DOHH2 (cell line): Measurements from ENCODE around the gene ZNF521.

ENCODE experiments used
- H3F3A ChIP-seq: fragments of 200-600 bp; sonication (generic), shearing (Covaris generic); 2 replicates; pipeline ENCODE4 v1.6.0; 2016; ENCODE audit warnings: antibody characterized with exemption, mild to moderate bottlenecking; ENCODE audit not compliant: control insufficient read depth, insufficient read depth
- H3K27ac ChIP-seq: fragments of 200-600 bp; sonication (generic); 2 replicates; pipeline ENCODE4 v1.5.1; 2014; ENCODE audit warnings: low read depth, mild to moderate bottlenecking, low read length, moderate library complexity
- H3K27me3 ChIP-seq: fragments of 200-600 bp; sonication (generic); 2 replicates; pipeline ENCODE4 v1.6.1; 2014; ENCODE audit warnings: mild to moderate bottlenecking, low read length, mixed read lengths; ENCODE audit not compliant: control insufficient read depth
- H3K36me3 ChIP-seq: fragments of 200-600 bp; sonication (generic); 2 replicates; pipeline ENCODE4 v1.6.1; 2014; ENCODE audit warnings: mild to moderate bottlenecking, low read length, moderate library complexity, mixed read lengths; ENCODE audit not compliant: control insufficient read depth
- H3K4me1 ChIP-seq: fragments of 200-600 bp; sonication (generic); 2 replicates; pipeline ENCODE4 v1.6.1; 2014; ENCODE audit warnings: mild to moderate bottlenecking, low read length, mixed read lengths; ENCODE audit not compliant: control insufficient read depth
- H3K4me2 ChIP-seq: fragments of 200-600 bp; sonication (generic); 2 replicates; pipeline ENCODE4 v1.6.0; 2014; ENCODE audit warnings: mild to moderate bottlenecking, low read length, moderate library complexity
- H3K4me3 ChIP-seq: fragments of 200-600 bp; sonication (generic); 2 replicates; pipeline ENCODE4 v1.5.1; 2014; ENCODE audit warnings: mild to moderate bottlenecking, low read length, mixed read lengths
- H3K79me2 ChIP-seq: fragments of 200-600 bp; sonication (generic); 2 replicates; pipeline ENCODE4 v1.6.1; 2014; ENCODE audit warnings: mild to moderate bottlenecking, low read length, mixed read lengths; ENCODE audit not compliant: control insufficient read depth
- H3K9me2 ChIP-seq: fragments of 200-600 bp; sonication (generic); replicated peaks from 2 replicates; pipeline ENCODE4 v1.6.1; 2014; ENCODE audit warnings: mild to moderate bottlenecking, low read length, mixed read lengths; ENCODE audit not compliant: control insufficient read depth
- H3K9me3 ChIP-seq: fragments of 200-600 bp; sonication (generic); 2 replicates; pipeline ENCODE4 v1.6.1; 2014; ENCODE audit warnings: antibody characterized with exemption, low read length, mixed read lengths; ENCODE audit not compliant: control insufficient read depth, insufficient read depth
- H4K20me1 ChIP-seq: fragments of 200-600 bp; sonication (generic); 2 replicates; pipeline ENCODE4 v1.6.0; 2014; ENCODE audit warnings: low read depth, mild to moderate bottlenecking, antibody characterized with exemption, low read length, moderate library complexity; ENCODE audit not compliant: control insufficient read depth, insufficient read depth
- EZH2phosphoT487 ChIP-seq: fragments of 200-600 bp; sonication (generic); IDR thresholded peaks from 2 replicates; pipeline ENCODE4 v1.6.1; 2017; ENCODE audit warnings: borderline replicate concordance, mild to moderate bottlenecking, antibody characterized with exemption, low read length, moderate library complexity, mixed read lengths
- TF ChIP-seq, protein P1 (sequence below): fragments of 200-600 bp; sonication (generic); IDR thresholded peaks from one replicate; pipeline ENCODE4 v1.5.1; 2014; ENCODE audit warnings: antibody characterized with exemption, mild to moderate bottlenecking, low read depth, low read length; ENCODE audit not compliant: poor library complexity, severe bottlenecking

ZNF521 gene

DNA sequence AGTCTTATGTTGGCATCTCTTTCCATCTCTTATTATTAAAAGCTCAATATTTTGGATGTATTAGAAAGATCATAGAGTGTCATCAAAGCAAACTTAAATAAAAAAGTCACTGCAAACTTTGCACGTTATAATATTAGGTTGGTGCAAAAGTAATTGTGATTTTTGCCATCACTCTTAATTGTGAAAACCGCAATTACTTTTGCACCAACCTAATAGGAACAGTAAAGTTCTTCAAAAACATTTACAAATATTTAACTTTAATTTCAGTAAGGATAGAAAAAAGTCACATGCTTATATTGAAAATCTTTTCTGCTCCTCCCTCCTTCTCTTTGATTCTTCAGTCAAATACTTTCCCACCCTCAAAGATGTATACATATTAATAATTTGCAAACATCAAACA is 51.5 kb downstream of the ZNF521 start:
- Histone ChIP-seq H3F3A (no peaks in the 10 kb centered on the region), H3K79me2 (no peaks in the 10 kb centered on the region), H3K4me1 (no peaks in the 10 kb centered on the region)

DNA sequence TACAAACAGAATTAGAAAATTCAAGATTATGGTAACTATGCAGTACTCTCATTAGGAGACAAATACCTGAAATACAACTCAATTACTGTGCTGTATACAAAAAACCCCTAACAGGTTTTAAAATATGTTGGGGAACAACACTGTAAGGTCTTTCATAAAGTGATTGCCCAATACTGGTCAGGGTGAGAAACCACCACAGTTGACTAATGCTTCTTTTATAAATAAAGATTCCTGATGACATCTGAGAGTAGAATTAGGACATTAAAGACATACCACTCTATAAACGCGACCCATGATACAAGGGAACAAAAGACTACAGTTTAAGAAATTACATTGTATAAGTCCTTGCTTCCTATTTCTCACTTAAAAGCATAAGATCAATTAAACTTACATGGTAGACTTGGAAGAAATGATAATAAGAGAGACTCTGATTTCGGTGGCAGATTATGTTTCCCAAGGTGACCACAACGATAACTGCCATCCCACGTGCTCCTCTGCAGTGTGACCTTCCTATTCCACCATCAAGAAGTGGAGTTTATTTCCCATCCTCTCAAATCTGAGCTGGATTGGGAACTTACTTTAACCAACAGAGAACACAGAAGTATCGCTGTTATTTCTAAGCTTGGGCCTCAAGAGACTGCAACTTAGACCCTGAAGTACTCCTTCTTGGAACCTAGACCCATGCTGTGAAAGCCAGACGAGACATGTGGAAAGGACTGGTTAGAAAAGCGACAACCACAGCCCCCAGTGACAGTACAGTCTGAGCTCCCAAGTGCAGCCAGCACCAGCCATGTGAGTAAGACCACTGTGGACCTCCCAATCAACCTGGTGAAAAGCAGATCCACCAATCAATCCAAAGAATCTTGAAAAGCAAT is 52.3 kb downstream of the ZNF521 start:
- Histone ChIP-seq H3K9me3 (no peaks in the 10 kb centered on the region), H3F3A (no peaks in the 10 kb centered on the region), H3K4me1 (no peaks in the 10 kb centered on the region), H3K36me3 (no peaks in the 10 kb centered on the region), H3K9me2 (no peaks in the 10 kb centered on the region), H4K20me1 (no peaks in the 10 kb centered on the region), H3K79me2 (no peaks in the 10 kb centered on the region), H3K27ac (no peak overlapping the region), H3K4me2 (no peak overlapping the region), H3K27me3 (no peaks in the 10 kb centered on the region), H3K4me3 (no peak overlapping the region)
- TF ChIP-seq, protein P1, sequence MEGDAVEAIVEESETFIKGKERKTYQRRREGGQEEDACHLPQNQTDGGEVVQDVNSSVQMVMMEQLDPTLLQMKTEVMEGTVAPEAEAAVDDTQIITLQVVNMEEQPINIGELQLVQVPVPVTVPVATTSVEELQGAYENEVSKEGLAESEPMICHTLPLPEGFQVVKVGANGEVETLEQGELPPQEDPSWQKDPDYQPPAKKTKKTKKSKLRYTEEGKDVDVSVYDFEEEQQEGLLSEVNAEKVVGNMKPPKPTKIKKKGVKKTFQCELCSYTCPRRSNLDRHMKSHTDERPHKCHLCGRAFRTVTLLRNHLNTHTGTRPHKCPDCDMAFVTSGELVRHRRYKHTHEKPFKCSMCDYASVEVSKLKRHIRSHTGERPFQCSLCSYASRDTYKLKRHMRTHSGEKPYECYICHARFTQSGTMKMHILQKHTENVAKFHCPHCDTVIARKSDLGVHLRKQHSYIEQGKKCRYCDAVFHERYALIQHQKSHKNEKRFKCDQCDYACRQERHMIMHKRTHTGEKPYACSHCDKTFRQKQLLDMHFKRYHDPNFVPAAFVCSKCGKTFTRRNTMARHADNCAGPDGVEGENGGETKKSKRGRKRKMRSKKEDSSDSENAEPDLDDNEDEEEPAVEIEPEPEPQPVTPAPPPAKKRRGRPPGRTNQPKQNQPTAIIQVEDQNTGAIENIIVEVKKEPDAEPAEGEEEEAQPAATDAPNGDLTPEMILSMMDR = no peak
- TF ChIP-seq EZH2phosphoT487 = no peak

More for the DNA sequence above, 51.5 kb downstream of the ZNF521 start:
- Histone ChIP-seq H3K4me2 (no peak overlapping the region), H4K20me1 (no peaks in the 10 kb centered on the region), H3K9me3 (no peaks in the 10 kb centered on the region), H3K27me3 (no peaks in the 10 kb centered on the region), H3K36me3 (no peaks in the 10 kb centered on the region), H3K9me2 (no peaks in the 10 kb centered on the region), H3K27ac (no peak overlapping the region), H3K4me3 (no peak overlapping the region)
- TF ChIP-seq, protein P1 = no peak
- TF ChIP-seq EZH2phosphoT487 = no peak

DNA sequence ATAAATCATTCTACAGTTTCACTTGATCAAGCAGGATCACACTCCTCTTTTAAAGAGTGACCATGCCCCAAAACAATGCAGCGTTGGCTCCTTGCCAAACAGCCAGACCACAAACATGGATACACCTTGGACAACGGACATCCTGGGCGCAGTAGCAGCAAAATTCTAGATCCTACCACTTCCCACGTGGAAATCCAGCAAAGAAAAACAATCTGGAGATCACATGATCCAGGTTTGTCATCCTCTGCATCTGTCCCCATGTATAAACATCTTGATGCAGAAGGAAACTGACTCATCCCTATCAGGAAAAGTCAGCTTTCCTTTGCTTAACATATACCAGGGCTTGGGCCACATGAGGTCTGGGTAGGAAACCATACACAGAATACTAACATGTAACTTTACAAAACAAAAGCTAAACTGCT is 53.1 kb downstream of the ZNF521 start:
- no peak overlapping the region for H3K27ac ChIP-seq
- H3K36me3 ChIP-seq = no peaks in the 10 kb centered on the region
- H3K79me2 ChIP-seq = no peaks in the 10 kb centered on the region
- no peak overlapping the region for H3K4me2 ChIP-seq
- TF ChIP-seq EZH2phosphoT487 = no peak
- TF ChIP-seq, protein P1 = no peak
- no peak overlapping the region for H3K4me3 ChIP-seq
- H3K9me2 ChIP-seq = no peaks in the 10 kb centered on the region
- no peaks in the 10 kb centered on the region for H3F3A ChIP-seq
- no peaks in the 10 kb centered on the region; the same call in 1 of the 2 replicates for H3K27me3 ChIP-seq
- H3K9me3 ChIP-seq = no peaks in the 10 kb centered on the region
- H3K4me1 ChIP-seq = no peaks in the 10 kb centered on the region
- no peaks in the 10 kb centered on the region for H4K20me1 ChIP-seq
